HEK293 (cell line): Measurements from ENCODE around the gene PRPF6.

ENCODE experiments used
- AEBP2 ChIP-seq: fragments of 450-650 bp; formaldehyde crosslinking; IDR thresholded peaks from 2 replicates; pipeline ENCODE4 v1.5.1; 2016; ENCODE audit warnings: missing biosample characterization, missing genetic modification characterization, borderline replicate concordance
- CTCF ChIP-seq: fragments of 450-650 bp; formaldehyde crosslinking; IDR thresholded peaks from 2 replicates; pipeline ENCODE4 v1.5.1; 2016; ENCODE audit warnings: missing biosample characterization, missing genetic modification characterization
- SETDB1 ChIP-seq: IDR thresholded peaks from one replicate; pipeline ENCODE4 v1.6.1; 2017; ENCODE audit warnings: mild to moderate bottlenecking, low read length, moderate library complexity, mixed read lengths; ENCODE audit not compliant: insufficient read length
- ZNF175 ChIP-seq: fragments of 450-650 bp; formaldehyde crosslinking; IDR thresholded peaks from 2 replicates; pipeline ENCODE4 v1.5.1; 2016; ENCODE audit warnings: missing biosample characterization, missing genetic modification characterization
- ZNF239 ChIP-seq: fragments of 450-650 bp; formaldehyde crosslinking; IDR thresholded peaks from 2 replicates; pipeline ENCODE4 v1.5.1; 2016; ENCODE audit warnings: missing biosample characterization, missing genetic modification characterization
- ZNF24 ChIP-seq: fragments of 450-650 bp; formaldehyde crosslinking; IDR thresholded peaks from 2 replicates; pipeline ENCODE4 v1.5.1; 2016; ENCODE audit warnings: missing biosample characterization, missing genetic modification characterization
- ZNF449 ChIP-seq: fragments of 450-650 bp; formaldehyde crosslinking; IDR thresholded peaks from 2 replicates; pipeline ENCODE4 v1.5.1; 2017; ENCODE audit warnings: missing biosample characterization, mild to moderate bottlenecking, missing genetic modification characterization, moderate library complexity
- ZNF639 ChIP-seq: fragments of 450-650 bp; formaldehyde crosslinking; IDR thresholded peaks from 2 replicates; pipeline ENCODE4 v1.5.1; 2016; ENCODE audit warnings: missing biosample characterization, missing genetic modification characterization
- ZSCAN18 ChIP-seq: fragments of 450-650 bp; formaldehyde crosslinking; IDR thresholded peaks from 2 replicates; pipeline ENCODE4 v1.5.1; 2016; ENCODE audit warnings: missing biosample characterization, missing genetic modification characterization
- ZSCAN30 ChIP-seq: fragments of 450-650 bp; IDR thresholded peaks from 2 replicates; pipeline ENCODE4 v1.5.1; 2018; ENCODE audit warnings: missing biosample characterization, mild to moderate bottlenecking, missing genetic modification characterization, moderate library complexity
- ZXDB ChIP-seq: fragments of 450-650 bp; formaldehyde crosslinking; IDR thresholded peaks from 2 replicates; pipeline ENCODE4 v1.5.1; 2016; ENCODE audit warnings: missing biosample characterization, missing genetic modification characterization

DNA sequence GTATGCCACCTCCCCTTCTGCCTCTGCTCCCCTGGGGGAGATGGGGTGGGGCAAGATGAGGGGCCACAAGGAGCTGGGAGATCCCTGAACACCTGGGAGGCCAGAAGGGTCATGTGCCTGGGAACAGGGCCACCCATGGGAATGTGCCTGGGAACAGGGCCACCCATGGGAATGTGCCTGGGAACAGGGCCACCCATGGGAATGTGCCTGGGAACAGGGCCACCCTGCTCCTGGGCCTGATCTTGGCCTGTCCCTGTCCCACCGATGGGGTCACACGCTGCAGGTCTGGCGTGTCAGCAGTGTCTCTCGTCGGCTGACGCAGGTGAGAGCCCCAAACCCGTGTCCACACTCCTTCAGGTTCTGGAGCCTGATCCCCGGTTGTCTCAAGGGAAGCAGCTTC lies 94.0 kb downstream of the PRPF6 start:
- TF ChIP-seq ZNF175 (tag by site-specific recombination) (no peak), CTCF (no peak), SETDB1 (no peak), ZNF449 (tag by site-specific recombination) (no peak), ZNF24 (no peak), ZNF639 (tag by site-specific recombination) (no peak), ZNF239 (no peak), AEBP2 (tag by site-specific recombination) (no peak), ZSCAN18 (tag by site-specific recombination) (no peak), ZXDB (tag by site-specific recombination) (no peak), ZSCAN30 (no peak)
